H54 (cell line): Measurements from ENCODE around the gene PDZD2.
"Not testable (repeated sequence)": the region's sequence is repeated elsewhere in the genome, so short reads cannot be mapped to it uniquely, and the experiment has no call there.

ENCODE experiments used
- DNase-seq: peaks from one replicate; pipeline ENCODE4 v3.0.0; 2011; ENCODE audit warnings: low spot score, mixed read lengths; ENCODE audit not compliant: insufficient read length
- FAIRE-seq: peaks from 3 replicates; lab custom pipeline; 2011; peaks lifted over from hg19 to GRCh38; lab: Jason Lieb, UNC
- POLR2A ChIP-seq: IDR thresholded peaks from 2 replicates; pipeline ENCODE4 v1.6.1; 2011; ENCODE audit warnings: low read depth, mild to moderate bottlenecking, low read length

Gene PDZD2

GRCh38 chr5:32058101-32058500 lies 419.2 kb downstream of the PDZD2 start:
- no peak for TF ChIP-seq POLR2A
- FAIRE-seq (no peak), DNase-seq (no peak)

- TF ChIP-seq POLR2A: no peak
- FAIRE-seq (no peak), DNase-seq (no peak)
Measured at GRCh38 chr5:32058997-32059396, 420.1 kb downstream of the PDZD2 start.

GRCh38 chr5:32059761-32060530 lies 421.0 kb downstream of the PDZD2 start:
- TF ChIP-seq POLR2A: no peak
- FAIRE-seq (no peak), DNase-seq (no peak)

DNA sequence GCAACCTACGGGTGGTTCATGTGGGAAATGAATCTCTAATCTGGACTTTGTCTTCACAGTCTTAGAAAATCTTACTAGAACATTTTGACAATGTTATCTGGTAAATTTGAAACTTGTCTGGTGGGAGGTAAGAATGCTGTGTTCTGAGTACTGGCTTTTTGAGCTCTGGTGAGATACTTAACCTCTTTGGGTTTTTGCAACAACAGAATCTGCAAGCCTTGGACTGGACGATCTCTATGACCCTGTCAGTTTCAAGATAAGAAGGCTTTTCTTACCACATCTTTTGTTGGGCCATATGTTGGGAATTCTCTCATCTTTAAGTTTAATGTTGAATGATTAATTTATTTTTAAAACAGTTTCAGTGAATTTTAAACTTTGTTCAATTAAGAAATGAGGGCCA lies 422.3 kb downstream of the PDZD2 start:
- DNase-seq (no peak), FAIRE-seq (no peak)
- no peak for TF ChIP-seq POLR2A

DNA sequence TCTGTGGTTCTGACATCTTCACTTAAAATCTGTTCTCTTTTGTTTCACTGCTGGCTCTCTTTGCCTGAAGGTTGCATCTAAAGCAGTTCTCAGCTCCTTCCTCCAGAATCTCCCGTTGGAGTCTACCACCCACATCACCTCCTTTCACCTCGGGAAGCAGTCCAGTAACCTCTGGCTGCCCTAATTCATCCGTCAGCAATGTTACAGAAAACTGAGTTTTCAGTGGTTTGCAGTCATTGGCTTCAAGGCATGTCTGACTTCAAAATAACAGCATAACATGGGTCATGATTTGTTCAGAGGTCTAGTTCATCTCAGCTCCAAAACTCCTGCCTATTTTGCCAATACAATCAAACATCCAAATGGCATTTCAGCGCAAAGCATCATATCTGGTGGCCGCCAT lies 427.5 kb downstream of the PDZD2 start:
- DNase-seq (no peak), FAIRE-seq (no peak)
- TF ChIP-seq POLR2A: no peak

GRCh38 chr5:32067774-32068470 lies 429.0 kb downstream of the PDZD2 start:
- DNase-seq (no peak), FAIRE-seq (no peak)
- no peak for TF ChIP-seq POLR2A

- TF ChIP-seq POLR2A: no peak
- FAIRE-seq: no peak
Measured at GRCh38 chr5:32068561-32068960, 429.6 kb downstream of the PDZD2 start.

DNA sequence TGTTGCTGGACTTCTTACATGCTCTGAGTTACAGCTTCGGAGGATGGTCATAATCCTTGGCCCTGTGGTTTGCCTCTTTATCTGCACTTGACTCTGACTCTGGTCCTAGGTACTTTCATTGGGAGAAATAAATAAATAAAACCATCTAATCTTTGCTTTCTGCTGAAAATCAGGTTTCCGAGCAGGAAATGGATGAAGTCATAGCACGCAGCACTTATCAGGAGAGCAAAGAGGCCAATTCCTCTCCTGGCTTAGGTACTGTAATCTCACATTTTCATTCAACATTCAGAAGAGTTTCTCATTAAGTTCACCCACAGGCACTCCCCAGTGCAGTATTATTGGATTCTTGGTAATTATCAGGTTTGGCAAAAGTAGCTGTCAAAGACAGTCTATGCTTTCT lies 430.5 kb downstream of the PDZD2 start:
- FAIRE-seq (no peak), DNase-seq (no peak)
- TF ChIP-seq POLR2A: no peak

More at GRCh38 chr5:32068561-32068960, 429.6 kb downstream of the PDZD2 start:
- no peak for DNase-seq

GRCh38 chr5:32071351-32071944 lies 432.5 kb downstream of the PDZD2 start:
- TF ChIP-seq POLR2A: no peak
- no peak for DNase-seq
- FAIRE-seq: no peak

- DNase-seq (no peak), FAIRE-seq (no peak)
- no peak for TF ChIP-seq POLR2A
Measured at GRCh38 chr5:32072054-32072453, 433.1 kb downstream of the PDZD2 start.

DNA sequence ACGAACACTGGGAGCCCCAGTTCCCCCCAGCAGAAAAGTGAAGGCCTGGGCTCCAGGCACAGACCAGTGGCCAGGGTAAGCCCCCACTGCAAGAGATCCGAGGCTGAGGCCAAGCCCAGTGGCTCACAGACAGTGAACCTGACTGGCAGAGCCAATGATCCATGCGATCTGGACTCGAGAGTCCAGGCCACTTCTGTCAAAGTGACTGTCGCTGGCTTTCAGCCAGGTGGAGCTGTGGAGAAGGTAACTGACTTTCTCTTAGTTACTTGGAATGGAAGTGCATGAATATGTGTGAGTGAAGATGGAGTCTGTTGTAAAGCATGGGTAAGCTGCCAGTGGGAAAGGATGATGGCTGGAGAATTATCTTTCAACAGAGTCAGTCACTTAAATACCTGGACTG lies 435.5 kb downstream of the PDZD2 start:
- FAIRE-seq (no peak), DNase-seq (no peak)
- TF ChIP-seq POLR2A: no peak

- TF ChIP-seq POLR2A: no peak
- DNase-seq: peak; percentile 31
- peak; percentile 94 for FAIRE-seq
Measured at GRCh38 chr5:32076699-32077695, 438.1 kb downstream of the PDZD2 start.

- not testable (repeated sequence) for FAIRE-seq, DNase-seq
Measured at GRCh38 chr5:32078855-32079254, 439.9 kb downstream of the PDZD2 start.

- not testable (repeated sequence) for FAIRE-seq, DNase-seq
Measured at GRCh38 chr5:32080565-32080964, 441.6 kb downstream of the PDZD2 start.
